ENCODE data around the gene NEU2. TPM values are rescaled to one million over a fixed set of nuclear protein-coding genes. Genes with fewer than 3 reads are reported as not detected.

Gene NEU2
- total RNA-seq, 1 donor from 2014 or later: not detected

DNA sequence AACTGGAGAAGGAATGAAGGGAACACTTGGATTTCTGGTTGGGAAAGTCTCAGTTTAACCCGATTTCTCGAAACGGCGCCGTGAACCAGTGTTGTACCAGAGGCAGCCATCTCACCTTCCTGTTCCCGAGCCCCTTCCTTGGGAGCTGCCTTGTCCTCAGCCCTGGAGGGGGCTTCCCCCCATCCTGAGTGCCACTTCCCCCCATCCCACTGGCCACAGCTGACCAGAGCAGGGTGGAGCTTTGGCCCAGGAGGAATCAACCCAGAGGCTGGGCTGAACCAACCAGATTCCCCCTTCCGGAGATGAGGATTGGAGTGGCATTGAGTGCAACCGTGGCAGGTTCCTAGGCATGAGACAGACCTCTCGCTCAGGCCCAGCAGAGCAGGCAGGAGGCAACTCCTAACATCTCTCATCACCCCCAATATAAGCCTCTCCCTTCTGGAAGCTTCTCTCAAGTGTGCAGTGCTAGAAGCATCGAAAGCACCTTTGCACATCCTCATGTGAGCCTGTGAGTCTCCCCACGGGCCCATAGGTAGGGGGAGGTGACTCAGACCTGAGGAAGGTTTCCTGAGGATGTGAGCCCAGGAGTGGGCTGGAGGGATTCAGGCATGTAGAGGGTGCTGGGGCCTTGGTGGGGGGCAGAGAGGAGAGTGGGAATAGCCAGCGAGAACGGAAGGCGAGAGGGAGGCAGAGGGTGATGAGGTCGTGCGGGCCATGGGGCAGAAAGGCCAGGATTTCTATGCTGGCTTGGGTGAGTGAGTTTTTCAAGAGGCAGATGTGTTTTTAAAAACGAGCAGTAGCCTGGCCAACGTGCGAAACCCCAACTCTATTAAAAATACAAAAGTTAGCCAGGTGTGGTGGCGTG, 31.4 kb upstream of the NEU2 start:
- H3K4me1 Mint-ChIP-seq: no peaks in the 10 kb centered on the region
- no peaks in the 10 kb centered on the region for H3K9me3 Mint-ChIP-seq
- no peak for ATAC-seq (ENCODE audit: low read depth)
- H3K4me3 Mint-ChIP-seq: no peak overlapping the region
- no peaks in the 10 kb centered on the region for H3K36me3 Mint-ChIP-seq (ENCODE audit: low read depth)
- H3K27ac Mint-ChIP-seq: no peak overlapping the region
- ChIA-PET CTCF (no interaction called here), POLR2A (no interaction called here)
- TF ChIP-seq, protein P1, sequence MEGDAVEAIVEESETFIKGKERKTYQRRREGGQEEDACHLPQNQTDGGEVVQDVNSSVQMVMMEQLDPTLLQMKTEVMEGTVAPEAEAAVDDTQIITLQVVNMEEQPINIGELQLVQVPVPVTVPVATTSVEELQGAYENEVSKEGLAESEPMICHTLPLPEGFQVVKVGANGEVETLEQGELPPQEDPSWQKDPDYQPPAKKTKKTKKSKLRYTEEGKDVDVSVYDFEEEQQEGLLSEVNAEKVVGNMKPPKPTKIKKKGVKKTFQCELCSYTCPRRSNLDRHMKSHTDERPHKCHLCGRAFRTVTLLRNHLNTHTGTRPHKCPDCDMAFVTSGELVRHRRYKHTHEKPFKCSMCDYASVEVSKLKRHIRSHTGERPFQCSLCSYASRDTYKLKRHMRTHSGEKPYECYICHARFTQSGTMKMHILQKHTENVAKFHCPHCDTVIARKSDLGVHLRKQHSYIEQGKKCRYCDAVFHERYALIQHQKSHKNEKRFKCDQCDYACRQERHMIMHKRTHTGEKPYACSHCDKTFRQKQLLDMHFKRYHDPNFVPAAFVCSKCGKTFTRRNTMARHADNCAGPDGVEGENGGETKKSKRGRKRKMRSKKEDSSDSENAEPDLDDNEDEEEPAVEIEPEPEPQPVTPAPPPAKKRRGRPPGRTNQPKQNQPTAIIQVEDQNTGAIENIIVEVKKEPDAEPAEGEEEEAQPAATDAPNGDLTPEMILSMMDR (IDR thresholded peaks at IDR 0.05): no peak
- no peak for DNase-seq
- H3K27me3 Mint-ChIP-seq: peaks cover 6% of the 10 kb centered on the region
- intact Hi-C loops (cut with micrococcal nuclease): no loop called here

DNA sequence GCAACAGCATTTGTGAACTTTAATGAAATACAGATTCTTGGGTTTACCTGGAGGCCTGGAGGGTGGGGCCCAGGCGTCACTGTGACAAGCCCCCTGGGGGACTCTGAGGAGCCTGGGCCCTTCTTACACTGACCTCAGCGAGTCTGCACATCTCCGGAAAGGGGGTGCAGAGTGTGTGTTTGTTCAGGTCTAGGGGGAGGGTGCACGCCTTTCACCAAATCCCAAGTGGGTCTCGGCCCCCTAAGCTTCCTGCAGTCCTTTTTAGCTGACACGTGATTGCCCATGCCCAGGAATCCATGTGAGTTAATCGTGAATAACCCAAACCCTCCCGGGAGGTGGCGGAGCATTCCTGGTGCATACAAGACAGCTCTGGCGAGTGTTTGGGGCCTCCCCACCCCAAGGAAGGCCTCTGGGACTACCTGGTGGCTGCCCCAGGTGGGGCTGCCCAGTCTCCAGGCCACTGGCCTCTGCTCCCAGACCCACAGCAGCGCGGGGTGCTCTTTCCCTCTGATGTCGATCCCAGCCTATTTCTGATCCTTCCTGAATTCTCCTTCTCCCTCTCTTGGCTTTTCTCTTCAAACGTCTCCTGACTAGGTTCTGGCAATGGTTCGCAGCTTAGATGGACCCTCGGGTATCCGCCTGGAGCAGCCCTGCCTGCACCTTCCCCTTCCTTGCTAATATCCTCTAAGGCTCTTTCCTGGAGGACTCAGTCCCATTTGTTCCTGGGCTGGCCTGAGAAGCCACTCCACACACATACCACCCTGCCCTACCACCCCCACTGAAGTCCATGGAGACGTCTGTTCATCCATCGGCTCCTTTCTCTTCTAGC, 29.4 kb upstream of the NEU2 start:
- Mint-ChIP-seq H3K4me1 (no peaks in the 10 kb centered on the region), H3K27ac (no peak overlapping the region), H3K27me3 (peaks cover 12% of the 10 kb centered on the region), H3K9me3 (no peaks in the 10 kb centered on the region), H3K36me3 (ENCODE audit: low read depth) (no peaks in the 10 kb centered on the region), H3K4me3 (no peak overlapping the region)
- TF ChIP-seq, protein P1 (IDR thresholded peaks at IDR 0.05): no peak
- ATAC-seq (ENCODE audit: low read depth) (no peak), DNase-seq (no peak)
- intact Hi-C loops (cut with micrococcal nuclease): no loop called here
- ChIA-PET POLR2A (interaction anchor here (0.5 kb wide), 1 partner anchor 1593 kb away, joined by 6 read pairs; no protein-coding TSS in a partner anchor), CTCF (no interaction called here)

DNA sequence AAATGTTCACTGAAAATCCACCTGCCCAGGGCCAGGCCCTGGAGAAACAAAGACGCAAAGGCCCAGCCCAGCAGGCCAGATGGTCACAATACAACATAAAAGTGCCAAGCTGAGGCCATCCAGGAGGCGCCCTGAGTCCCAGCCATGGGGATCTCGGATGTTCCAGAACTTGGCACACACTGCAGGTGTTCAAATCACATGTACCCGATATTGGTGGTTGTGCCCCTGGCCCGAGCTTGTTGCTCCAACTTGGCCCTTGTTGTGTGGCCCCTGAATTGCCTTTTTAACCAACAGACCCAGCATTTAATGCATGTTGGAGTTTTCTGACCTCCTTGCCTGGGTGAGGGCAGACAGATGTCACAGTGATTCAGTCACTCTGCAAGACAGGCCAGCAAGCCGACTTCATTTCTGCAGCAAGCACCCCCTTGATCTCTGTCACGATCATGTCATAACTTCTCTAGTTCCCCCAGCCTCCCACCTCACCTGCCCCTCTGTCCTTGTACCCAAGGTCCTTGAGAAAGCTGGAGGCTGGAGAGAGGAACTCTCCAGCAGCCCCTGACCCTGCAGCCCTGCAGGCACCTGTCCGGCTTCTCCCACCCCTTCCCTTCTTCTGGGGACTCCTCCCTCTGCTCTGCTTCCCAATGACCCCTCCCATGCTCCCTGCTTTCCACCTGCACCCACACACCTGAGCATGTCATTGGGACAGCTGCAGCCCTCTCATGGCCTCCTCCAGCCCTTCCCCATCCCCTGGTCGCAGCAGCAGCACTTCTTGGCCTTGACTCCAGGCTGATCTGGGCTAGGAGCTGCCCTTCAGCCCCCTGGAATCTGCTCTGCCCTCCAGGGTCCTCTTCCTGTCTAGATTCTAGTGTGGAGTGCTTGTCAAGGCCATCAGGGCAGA, 28.6 kb upstream of the NEU2 start:
- intact Hi-C loops (cut with micrococcal nuclease): no loop called here
- Mint-ChIP-seq H3K36me3 (ENCODE audit: low read depth) (no peaks in the 10 kb centered on the region), H3K4me1 (no peaks in the 10 kb centered on the region), H3K4me3 (no peak overlapping the region), H3K9me3 (no peaks in the 10 kb centered on the region), H3K27me3 (peaks cover 12% of the 10 kb centered on the region), H3K27ac (peak overlapping the region; percentile 21)
- ChIA-PET CTCF (no interaction called here), POLR2A (no interaction called here)
- ATAC-seq (ENCODE audit: low read depth) (no peak), DNase-seq (no peak)
- TF ChIP-seq, protein P1 (IDR thresholded peaks at IDR 0.05): no peak

DNA sequence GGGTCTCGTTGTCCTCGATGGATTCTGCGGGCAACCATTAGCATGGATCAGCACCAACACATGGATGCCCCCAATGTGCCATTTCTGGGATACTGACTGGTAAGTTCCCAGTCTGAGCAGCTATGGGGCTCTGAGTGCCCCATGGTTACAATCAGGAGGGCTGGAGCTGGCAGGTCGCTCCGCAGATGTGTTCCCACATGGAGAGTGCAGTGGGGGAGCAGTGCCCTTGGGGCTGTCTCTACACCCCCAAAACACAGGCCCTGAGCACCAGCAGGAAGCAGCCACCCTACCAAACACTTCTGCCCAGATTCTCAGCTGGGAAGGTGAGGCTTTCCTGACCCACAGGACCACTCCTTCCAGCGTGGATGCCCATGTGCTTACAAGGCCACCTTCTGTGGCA, 27.4 kb upstream of the NEU2 start:
- Mint-ChIP-seq H3K9me3 (no peaks in the 10 kb centered on the region), H3K27ac (no peak overlapping the region), H3K4me1 (no peaks in the 10 kb centered on the region), H3K27me3 (peaks cover 12% of the 10 kb centered on the region), H3K36me3 (ENCODE audit: low read depth) (no peaks in the 10 kb centered on the region), H3K4me3 (no peak overlapping the region)
- CTCF ChIA-PET: no interaction called here
- TF ChIP-seq, protein P1 (IDR thresholded peaks at IDR 0.05): no peak
- ATAC-seq (ENCODE audit: low read depth): no peak
- no peak for DNase-seq
- POLR2A ChIA-PET: no interaction called here
- intact Hi-C loops (cut with micrococcal nuclease): no loop called here
